K562 (cell line): ENCODE results near the gene AMY1B. TPM values are rescaled to one million over a fixed set of nuclear protein-coding genes. Genes with fewer than 3 reads are reported as not detected.
"Not testable (repeated sequence)": the region's sequence is repeated elsewhere in the genome, so short reads cannot be mapped to it uniquely, and the experiment has no call there.

Experiments used
- ATAC-seq: fragments of 200-7000 bp; cut with Tn5 transposase; 3 replicates; pipeline ENCODE4 v1.9.1; 2020; ENCODE audit warnings: moderate library complexity
- BruUV-seq: library from RNA; stranded (reverse); fragments of 400-500 nt; replicated peaks from 2 replicates; lab custom pipeline; 2021; lab: Mats Ljungman, UMichigan
- CTCF ChIA-PET: fragments of 300-600 bp; formaldehyde crosslinking; extraction: SDS; loops from one replicate; lab custom pipeline; 2021; ENCODE audit warnings: low intra/inter-chr PET ratio; lab: Yijun Ruan, JAX
- POLR2A ChIA-PET: fragments of 300-600, 350-650 bp; sonication (Branson Sonifier 250); formaldehyde crosslinking; extraction: SDS; loops from one replicate; lab custom pipeline; 2021; ENCODE audit warnings: antibody characterized with exemption, inconsistent platforms; lab: Yijun Ruan, JAX
- DNase-seq, 4 experiments: peaks; one replicate each; pipeline versions ENCODE4 v3.0.0 to v3.0.0-alpha.2; 2011 to 2018; ENCODE audit warnings: low spot score in 3 of 4, mixed read lengths in 3 of 4; ENCODE audit errors: extremely low read depth in 1 of 4
- FAIRE-seq: peaks from 2 replicates; lab custom pipeline; 2011; peaks lifted over from hg19 to GRCh38; lab: Jason Lieb, UNC
- H2AFZ ChIP-seq: 2 replicates; pipeline ENCODE4 v1.6.0; 2011; ENCODE audit warnings: low read depth, low read length, control low read depth, inconsistent platforms
- H3K27ac ChIP-seq: fragments of 200-600 bp; 3 replicates; pipeline ENCODE4 v1.8.0; 2011; ENCODE audit warnings: low read depth, mild to moderate bottlenecking, control low read depth, inconsistent platforms, low read length, moderate library complexity, mixed read lengths; ENCODE audit errors: extremely low read depth
- H3K27me3 ChIP-seq, 2 experiments: fragments of 300-600 bp in 1 of 2; 2 replicates in 1 of 2; 3 replicates in 1 of 2; pipeline versions ENCODE4 v1.6.0 to v1.8.0; 2011; ENCODE audit warnings: inconsistent platforms in 2 of 2, low read length in 2 of 2, mild to moderate bottlenecking in 1 of 2, mixed read lengths in 1 of 2, moderate library complexity in 1 of 2; ENCODE audit not compliant: control insufficient read depth in 2 of 2, insufficient read depth in 2 of 2
- H3K36me3 ChIP-seq: fragments of 300-600 bp; 3 replicates; pipeline ENCODE4 v1.8.0; 2011; ENCODE audit warnings: mild to moderate bottlenecking, low read length, inconsistent platforms; ENCODE audit not compliant: control insufficient read depth, insufficient read depth
- H3K4me1 ChIP-seq, 2 experiments: fragments of 200-600 bp in 1 of 2; replicated peaks in 1 of 2; 2 replicates in 1 of 2; 3 replicates in 1 of 2; pipeline versions ENCODE4 v1.5.1 to v1.8.0; 2011; ENCODE audit warnings: inconsistent platforms in 2 of 2, low read length in 2 of 2, mild to moderate bottlenecking in 1 of 2, mixed read lengths in 1 of 2, moderate library complexity in 1 of 2; ENCODE audit not compliant: control insufficient read depth in 2 of 2, insufficient read depth in 2 of 2
- H3K4me2 ChIP-seq: 2 replicates; pipeline ENCODE4 v1.6.1; 2011; ENCODE audit warnings: low read length, control low read depth, inconsistent platforms, mixed read lengths; ENCODE audit not compliant: insufficient read depth
- H3K4me3 ChIP-seq: fragments of 200-600 bp; sonication (generic), shearing (Covaris generic); 2 replicates; pipeline ENCODE4 v1.5.1; 2016; ENCODE audit warnings: control low read depth, inconsistent platforms
- H3K79me2 ChIP-seq: fragments of 200-600 bp; 3 replicates; pipeline ENCODE4 v1.8.0; 2011; ENCODE audit warnings: low read length, inconsistent platforms; ENCODE audit not compliant: control insufficient read depth, insufficient read depth
- H3K9ac ChIP-seq, 2 experiments: 2 replicates each; pipeline versions ENCODE4 v1.6.0 to v1.6.1; 2011; ENCODE audit warnings: low read depth in 2 of 2, low read length in 2 of 2, control low read depth in 1 of 2, inconsistent platforms in 1 of 2, mild to moderate bottlenecking in 1 of 2, mixed read lengths in 1 of 2; ENCODE audit not compliant: insufficient read depth in 1 of 2
- H3K9me1 ChIP-seq: one replicate; pipeline ENCODE4 v1.6.0; 2011; ENCODE audit warnings: inconsistent platforms, mild to moderate bottlenecking, low read length, moderate library complexity; ENCODE audit not compliant: control insufficient read depth, insufficient read depth
- H3K9me3 ChIP-seq: replicated peaks from 2 replicates; pipeline ENCODE4 v1.5.1; 2011; ENCODE audit warnings: low read depth, low read length, inconsistent platforms; ENCODE audit not compliant: control insufficient read depth, insufficient read depth
- H4K20me1 ChIP-seq: replicated peaks from 2 replicates; pipeline ENCODE4 v1.6.1; 2011; ENCODE audit warnings: low read length, inconsistent platforms, mixed read lengths; ENCODE audit not compliant: control insufficient read depth, insufficient read depth
- WGBS: fragments of 100-300 bp; shearing (Covaris generic); methylation state at CpG from one replicate; pipeline ENCODE4 v1.1.6; 2016; ENCODE audit warnings: low coverage, mixed read lengths; ENCODE audit not compliant: insufficient coverage; ENCODE audit errors: missing lambda C conversion rate; 5-methylcytosine and 5-hydroxymethylcytosine counted together
- in situ Hi-C: fragments of 300-500 bp; cut with MboI; formaldehyde crosslinking; loops from 4 replicates; pipeline ENCODE4 v1.15.0; 2018; ENCODE audit warnings: inconsistent platforms, mixed read lengths
- intact Hi-C: fragments of 100-400 bp; cut with micrococcal nuclease; formaldehyde crosslinking; loops from 2 replicates; pipeline ENCODE4 v1.14.2; 2022
- polyA plus RNA-seq, 8 experiments: library from polyadenylated mRNA; depleted of rRNA in 4 of 8; stranded (reverse) in 5 of 8; unstranded in 3 of 8; fragments of >200 nt; fragmentation: Nextera tagmentation in 2 of 8; fragmentation: Illumina TruSeq in 1 of 8; extraction: Ambion mirVana in 2 of 8; extraction: Trizol in 1 of 8; gene quantifications; 2 replicates each; pipeline versions ENCODE4 v1.2.1 to v1.2.3, GENCODE V29; 2011 to 2014; ENCODE audit warnings: inconsistent platforms in 1 of 8, missing spikeins in 1 of 8
- total RNA-seq, 7 experiments: library from RNA; depleted of rRNA in 6 of 7; stranded (reverse); fragments of >200 nt in 6 of 7; fragmentation: Illumina TruSeq in 2 of 7; extraction: Trizol in 2 of 7; gene quantifications; 2 replicates each; pipeline versions ENCODE4 v1.2.1 to v1.2.3, GENCODE V29; 2011 to 2021; ENCODE audit warnings: low replicate concordance in 1 of 7

Gene AMY1B
- total and polyA plus RNA-seq, 9 of the 15 experiments (the other 6 are each of a cell fraction or from before 2014, with no cell fraction given) = not detected

DNA sequence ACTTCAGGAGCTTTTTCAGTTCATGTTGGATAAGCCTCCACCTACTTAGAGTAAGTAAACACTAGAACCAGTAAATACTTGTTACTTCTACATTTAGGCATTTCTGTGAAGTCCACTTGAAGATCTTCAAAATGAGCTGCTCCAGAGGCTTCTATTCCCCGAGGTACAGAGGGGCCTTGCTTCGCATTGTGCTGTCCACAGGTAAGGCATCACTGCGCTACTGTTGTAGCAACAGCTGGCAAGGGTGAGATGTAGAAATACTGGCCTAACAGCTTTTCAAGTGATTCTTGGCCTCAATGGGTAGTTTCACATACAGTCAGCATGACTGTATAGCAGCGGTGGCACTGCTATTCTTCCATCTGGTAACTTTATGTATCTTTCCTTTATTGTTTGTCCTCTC, 45.1 kb downstream of the AMY1B start:
- in situ Hi-C loops, DNase-seq, POLR2A ChIA-PET, H3K27me3 ChIP-seq, H3K4me1 ChIP-seq, H3K9me3 ChIP-seq, H3K9ac ChIP-seq, H3K9me1 ChIP-seq, H3K4me2 ChIP-seq, BruUV-seq, H3K27ac ChIP-seq, H3K4me3 ChIP-seq, ATAC-seq, H3K79me2 ChIP-seq, H2AFZ ChIP-seq, CTCF ChIA-PET, H3K36me3 ChIP-seq, FAIRE-seq, intact Hi-C loops, H4K20me1 ChIP-seq: not testable (repeated sequence)
- no CpG with 5 or more reads among the region's 4 CpGs for WGBS

DNA sequence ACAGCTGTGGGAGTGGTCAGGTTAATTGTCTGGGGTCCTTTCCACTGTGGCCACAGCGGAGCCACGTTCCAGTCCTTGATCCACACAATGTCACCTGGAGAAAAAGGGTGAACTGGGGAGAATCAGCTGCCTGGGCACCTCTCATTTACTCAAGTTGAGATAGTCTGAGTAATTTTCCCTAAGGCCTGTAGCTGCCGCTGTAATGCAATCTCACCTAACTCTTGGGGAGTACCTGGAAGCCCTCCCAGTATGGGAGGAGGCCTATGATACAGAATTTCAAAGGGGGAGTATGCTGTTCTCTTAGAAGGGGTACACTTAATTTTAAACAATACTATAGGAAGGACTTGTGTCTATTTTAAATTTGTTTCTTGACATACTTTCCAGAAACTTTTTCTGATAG, 45.7 kb downstream of the AMY1B start:
- H3K9me1 ChIP-seq, H3K36me3 ChIP-seq, H3K4me2 ChIP-seq, BruUV-seq, intact Hi-C loops, ATAC-seq, POLR2A ChIA-PET, H3K79me2 ChIP-seq, H3K9ac ChIP-seq, H3K9me3 ChIP-seq, H3K4me1 ChIP-seq, H3K27ac ChIP-seq, H3K27me3 ChIP-seq, FAIRE-seq, in situ Hi-C loops, CTCF ChIA-PET, H4K20me1 ChIP-seq, H3K4me3 ChIP-seq, H2AFZ ChIP-seq, DNase-seq: not testable (repeated sequence)
- no CpG with 5 or more reads among the region's 3 CpGs for WGBS

DNA sequence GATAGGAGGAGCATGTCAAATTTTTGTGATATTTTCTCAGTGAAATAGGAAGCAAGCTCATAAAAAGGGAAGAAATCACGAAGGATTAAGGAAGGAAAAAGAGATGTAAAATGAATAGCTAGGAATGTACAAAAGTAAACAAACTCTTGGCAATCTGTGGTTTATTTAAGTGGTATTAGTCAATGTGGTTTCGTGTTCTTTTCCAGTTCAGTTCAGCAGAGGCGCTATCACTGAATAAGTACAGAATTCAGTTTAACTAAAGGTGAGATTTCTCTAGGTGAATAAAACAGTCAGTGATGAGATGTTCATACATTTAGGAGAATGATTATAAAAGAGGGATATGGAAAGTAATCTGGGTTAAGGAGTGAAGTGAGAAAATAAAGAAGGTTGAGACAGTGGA, 52.1 kb downstream of the AMY1B start:
- in situ Hi-C loops, H3K79me2 ChIP-seq, H3K36me3 ChIP-seq, intact Hi-C loops, H3K4me1 ChIP-seq, H3K27me3 ChIP-seq, H3K9me3 ChIP-seq, ATAC-seq, BruUV-seq, DNase-seq, H3K27ac ChIP-seq, H2AFZ ChIP-seq, H3K4me2 ChIP-seq, H3K9ac ChIP-seq, H4K20me1 ChIP-seq, CTCF ChIA-PET, H3K4me3 ChIP-seq, FAIRE-seq, POLR2A ChIA-PET, H3K9me1 ChIP-seq: not testable (repeated sequence)
- no CpG with 5 or more reads among the region's 3 CpGs for WGBS

DNA sequence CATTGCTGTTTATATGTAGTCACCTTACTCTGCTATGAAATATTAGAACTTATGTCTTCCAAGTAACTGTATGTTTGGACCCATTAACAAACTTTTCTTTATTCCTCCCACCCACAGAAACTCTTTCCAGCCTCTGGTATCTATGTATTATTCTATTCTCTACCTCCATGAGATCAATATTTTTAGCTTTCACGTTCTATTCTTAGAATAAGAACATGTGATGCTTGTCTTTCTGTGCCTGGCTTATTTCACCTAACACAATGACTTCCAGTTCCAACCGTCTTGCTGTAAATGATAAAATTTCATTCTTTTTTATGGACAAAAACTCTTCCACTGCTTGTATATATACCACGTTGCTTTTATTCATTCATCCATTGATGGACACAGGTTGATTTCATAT, 54.8 kb downstream of the AMY1B start:
- H3K9me3 ChIP-seq, H4K20me1 ChIP-seq, H3K9ac ChIP-seq, H3K27ac ChIP-seq, H3K4me1 ChIP-seq, H3K4me2 ChIP-seq, DNase-seq, CTCF ChIA-PET, H3K79me2 ChIP-seq, H3K36me3 ChIP-seq, ATAC-seq, BruUV-seq, H3K9me1 ChIP-seq, H2AFZ ChIP-seq, FAIRE-seq, in situ Hi-C loops, H3K27me3 ChIP-seq, H3K4me3 ChIP-seq, POLR2A ChIA-PET, intact Hi-C loops: not testable (repeated sequence)
- WGBS = no CpG with 5 or more reads among the region's 3 CpGs
